Activated T-cell treated with anti-CD3 and anti-CD28 coated beads for 4 hours (primary cell): ENCODE measurements around the gene PATE2.

ENCODE experiments used
- DNase-seq: peaks from one replicate; pipeline ENCODE4 v3.0.0-alpha.2; 2020

PATE2 gene

DNA sequence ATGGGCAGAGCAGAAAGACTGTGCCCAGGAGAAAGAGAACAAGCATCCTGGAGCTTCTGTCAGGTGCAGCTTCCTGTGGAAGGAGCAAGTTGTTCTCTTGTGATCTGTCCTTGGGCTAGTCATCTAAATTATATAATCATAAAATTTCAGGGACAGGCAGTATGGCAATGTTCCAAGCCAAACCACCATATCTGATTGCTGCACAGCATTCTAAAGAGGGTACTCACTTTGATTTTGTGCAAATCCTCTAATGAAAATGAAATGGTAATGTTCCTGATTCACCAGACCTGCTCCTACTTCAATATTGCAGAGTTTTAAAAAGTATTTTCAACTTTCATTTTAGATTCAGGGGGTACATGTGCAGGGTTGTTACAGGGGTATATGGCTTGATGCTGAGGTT, at the start of gene PATE2:
Gene PATE2, minus strand, starts transcription at position 101 of the 400 bp plus-strand sequence. Its CDS starts 55 bp downstream, at position 46.
- DNase-seq, result no peak

GRCh38 chr11:125807909-125808308, 29.3 kb upstream of the PATE2 start:
- DNase-seq, result no peak

- no peak for DNase-seq
Measured at GRCh38 chr11:125802387-125802786, 23.8 kb upstream of the PATE2 start.

DNA sequence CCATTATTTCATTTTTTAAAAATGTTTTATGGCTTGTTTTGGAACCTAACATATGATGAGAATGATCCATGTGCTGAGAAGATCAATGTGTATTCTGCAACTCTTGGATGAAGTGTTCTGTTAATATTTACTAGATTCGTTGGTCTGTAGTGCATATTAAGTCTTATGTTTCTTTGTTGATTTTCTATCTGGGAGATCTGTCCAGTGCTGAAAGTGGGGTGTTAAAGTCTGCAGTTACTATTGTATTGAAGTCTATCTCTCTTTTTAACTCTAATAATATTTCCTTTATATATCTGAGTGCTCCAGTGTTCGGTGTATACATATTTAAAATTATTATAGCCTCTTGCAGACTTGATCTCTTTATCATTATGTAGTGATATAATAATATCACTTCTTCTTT, 21.2 kb upstream of the PATE2 start:
- no peak for DNase-seq

GRCh38 chr11:125797641-125798040, 19.0 kb upstream of the PATE2 start:
- DNase-seq, result no peak

- DNase-seq, result no peak
Measured at GRCh38 chr11:125790825-125791224, 12.2 kb upstream of the PATE2 start.

- no peak for DNase-seq
Measured at GRCh38 chr11:125787827-125788226, 9.2 kb upstream of the PATE2 start, which contains the start of gene PATE3. PATE3 (plus strand) TSS chr11:125788127; CDS start chr11:125788152, 25 bp downstream.

DNA sequence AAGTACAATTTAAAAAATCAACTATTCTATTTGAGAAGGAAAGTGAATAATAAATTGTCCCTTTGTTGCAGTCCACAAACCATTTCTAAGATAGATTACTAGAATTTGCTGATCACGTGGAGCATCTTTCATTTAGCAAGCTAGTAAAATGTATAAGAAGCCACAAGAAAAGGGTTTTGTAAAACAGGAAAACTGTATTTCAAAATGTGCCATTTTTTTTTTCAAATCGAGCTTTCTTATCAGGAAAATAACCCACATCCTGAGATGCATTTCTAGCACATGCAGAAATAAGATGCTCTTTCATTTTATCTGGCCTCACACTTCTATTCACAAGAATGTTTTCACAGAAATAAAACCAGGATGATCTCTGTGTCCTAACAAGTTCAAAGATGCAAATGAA, 6.0 kb upstream of the PATE2 start:
- DNase-seq, result no peak

GRCh38 chr11:125777309-125777708, 1.3 kb downstream of the PATE2 start:
- no peak for DNase-seq

DNA sequence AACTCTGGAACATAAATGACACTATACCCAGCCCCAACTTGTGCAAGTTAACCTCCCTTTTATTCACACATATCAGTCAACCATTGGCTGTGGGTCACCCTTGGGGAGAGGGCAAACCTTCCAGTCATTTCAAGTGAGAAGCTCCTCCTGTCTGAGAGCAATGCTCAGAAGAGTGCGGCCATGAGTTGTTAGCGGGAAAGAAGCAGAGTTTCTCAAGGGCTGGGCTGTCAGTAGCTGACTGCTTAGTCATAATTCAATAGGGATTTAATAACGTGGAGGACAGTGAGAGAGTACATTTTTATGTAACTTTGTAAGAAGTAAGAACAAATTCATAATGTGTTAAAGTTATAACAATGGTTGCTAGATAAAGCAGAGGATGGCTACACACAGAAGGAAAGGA, 5.1 kb downstream of the PATE2 start:
- no peak for DNase-seq

- DNase-seq, result no peak
Measured at GRCh38 chr11:125772834-125773505, 5.7 kb downstream of the PATE2 start.

DNA sequence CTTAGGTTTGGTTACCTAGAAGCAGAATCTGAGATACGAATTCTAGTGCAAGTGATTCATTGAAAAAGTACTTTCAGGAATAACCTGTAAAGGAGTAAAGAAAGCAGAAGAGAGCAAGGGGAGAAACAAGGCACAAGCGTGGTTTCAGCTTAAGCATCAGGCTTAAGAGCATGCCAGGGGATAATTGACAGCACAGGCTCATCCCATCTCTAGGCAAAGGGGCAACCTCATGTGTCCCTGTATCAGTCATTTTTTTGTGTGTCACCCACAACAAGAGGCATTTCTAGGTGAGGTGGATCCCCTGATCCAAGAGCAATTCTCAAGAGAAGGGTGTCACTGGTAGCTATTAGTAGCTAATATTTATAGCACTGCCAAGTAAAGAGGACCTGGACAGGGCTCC, 8.0 kb downstream of the PATE2 start:
- DNase-seq, result no peak

DNA sequence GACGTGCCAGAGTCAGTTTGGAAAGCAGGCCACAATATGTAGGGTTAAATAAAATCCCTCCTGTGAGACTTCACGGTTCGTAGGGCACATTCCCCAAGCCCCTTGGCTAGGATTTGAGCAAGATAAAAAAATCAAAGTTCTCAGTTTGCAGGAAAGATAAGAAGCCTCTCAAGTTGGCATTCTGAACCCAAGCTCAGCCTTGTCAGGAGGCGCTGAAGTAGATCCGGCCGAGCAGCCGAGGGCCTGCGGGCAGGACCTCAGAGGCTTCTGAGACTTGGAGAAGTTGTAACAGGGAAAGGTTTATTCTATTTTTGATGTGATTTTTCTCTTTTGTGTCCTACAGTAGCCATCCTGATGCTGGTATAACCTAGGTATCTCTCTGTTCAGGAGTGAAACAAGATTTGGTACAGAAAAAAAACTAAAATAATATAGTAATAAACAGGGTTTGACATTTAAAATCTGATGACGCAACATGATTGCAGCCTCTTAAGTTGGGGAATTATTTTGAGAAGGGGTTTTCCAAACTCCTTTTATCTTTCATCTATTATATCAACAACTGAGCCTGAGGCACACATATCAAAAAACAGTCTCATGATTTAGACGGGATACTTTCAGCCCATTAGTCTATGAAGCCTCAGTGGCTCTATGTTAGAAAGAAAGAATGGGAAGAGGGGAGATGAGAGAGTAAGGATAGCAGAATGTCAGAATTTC, 10.1 kb downstream of the PATE2 start:
- DNase-seq, result no peak

DNA sequence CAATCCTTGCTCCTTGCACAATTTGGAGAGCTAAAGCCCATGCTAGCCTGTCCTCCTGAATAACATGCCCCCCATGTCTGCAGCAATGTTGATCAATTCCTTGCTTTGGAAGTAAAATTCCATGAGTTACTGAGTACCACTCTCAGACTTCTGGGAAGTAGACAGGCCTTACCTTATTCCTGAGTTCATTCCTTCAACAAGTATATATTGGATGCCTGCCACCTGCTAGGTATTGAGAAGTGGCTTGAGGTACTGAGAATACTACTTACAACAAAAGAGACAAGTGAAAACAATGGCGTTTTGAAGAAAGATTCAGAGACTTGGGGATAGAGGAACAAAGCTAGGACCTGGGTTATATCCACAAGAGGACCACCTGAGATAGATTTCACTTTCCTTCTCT, 12.4 kb downstream of the PATE2 start:
- DNase-seq, result no peak

DNA sequence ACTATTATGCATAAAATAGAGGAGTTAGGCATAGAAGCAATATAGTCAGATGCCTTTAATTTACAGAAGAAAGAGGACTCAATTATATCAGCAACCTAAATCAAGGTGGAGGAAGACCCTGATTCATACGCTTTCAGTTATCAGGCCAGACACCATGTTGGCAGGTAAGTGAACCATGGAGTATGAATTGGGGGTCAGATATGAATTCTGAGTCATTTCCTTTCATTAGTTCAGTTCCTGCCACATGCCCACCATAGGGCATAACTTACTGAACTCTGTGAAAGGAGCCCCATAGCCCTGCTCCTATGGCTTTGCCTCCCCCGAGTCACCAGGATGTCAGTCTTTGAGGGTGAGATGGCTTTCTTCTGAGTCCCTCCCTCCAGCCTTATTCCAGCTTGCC, 15.1 kb downstream of the PATE2 start:
- no peak for DNase-seq

DNA sequence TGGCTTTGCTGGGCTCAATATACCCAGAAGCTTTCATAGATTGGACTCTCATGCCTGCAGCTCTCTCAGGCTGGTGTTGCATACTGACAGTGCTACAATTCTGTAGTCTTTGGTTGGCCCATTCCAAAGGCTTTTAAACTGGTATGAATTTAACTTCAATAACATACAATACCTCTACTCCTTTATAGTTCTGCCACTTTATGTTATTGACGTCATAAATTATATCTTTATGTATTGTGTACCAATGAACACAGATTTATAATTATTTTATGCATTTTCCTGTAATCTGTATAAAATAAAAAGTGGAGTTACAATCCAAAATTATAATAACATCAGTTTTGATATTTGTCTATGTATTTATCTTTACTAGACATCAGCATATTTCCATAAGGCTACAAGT, 16.2 kb downstream of the PATE2 start:
- no peak for DNase-seq

DNA sequence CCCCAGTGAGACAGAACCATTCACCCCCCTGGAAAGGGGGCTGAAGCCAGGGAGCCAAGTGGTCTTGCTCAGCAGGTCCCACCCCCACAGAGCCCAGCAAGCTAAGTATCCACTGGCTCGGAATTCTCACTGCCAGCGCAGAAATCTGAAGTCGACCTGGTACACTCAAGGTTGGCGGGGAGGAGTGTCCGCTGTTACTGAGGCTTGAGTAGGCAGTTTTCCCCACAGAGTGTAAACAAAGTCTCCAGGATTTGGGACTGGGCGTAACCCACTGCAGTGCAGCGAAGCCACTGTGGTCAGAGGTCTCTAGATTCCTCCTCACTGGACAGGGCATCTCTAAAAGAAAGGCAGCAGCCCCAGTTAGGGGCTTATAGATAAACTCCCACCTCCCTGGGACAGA, 22.6 kb downstream of the PATE2 start:
- no peak for DNase-seq

DNA sequence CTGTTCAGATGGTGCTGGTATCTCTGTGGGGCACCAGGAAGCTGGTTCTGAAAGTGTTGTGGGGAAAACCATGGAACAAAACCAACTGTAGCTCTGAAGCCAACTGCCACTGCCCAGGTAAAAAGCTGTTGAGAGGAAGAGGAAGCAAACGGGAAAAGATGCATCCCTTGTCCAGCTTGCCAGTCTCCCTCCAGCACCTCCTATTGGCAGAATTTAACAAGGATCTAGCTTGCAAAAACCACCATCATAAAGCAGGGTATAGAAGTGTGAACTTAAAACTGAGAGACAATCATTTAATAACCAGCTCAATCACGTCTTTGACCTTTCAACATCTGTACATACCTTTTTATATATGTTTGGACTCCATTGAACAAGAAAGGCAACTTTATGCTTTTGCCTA, 28.0 kb downstream of the PATE2 start:
- no peak for DNase-seq

DNA sequence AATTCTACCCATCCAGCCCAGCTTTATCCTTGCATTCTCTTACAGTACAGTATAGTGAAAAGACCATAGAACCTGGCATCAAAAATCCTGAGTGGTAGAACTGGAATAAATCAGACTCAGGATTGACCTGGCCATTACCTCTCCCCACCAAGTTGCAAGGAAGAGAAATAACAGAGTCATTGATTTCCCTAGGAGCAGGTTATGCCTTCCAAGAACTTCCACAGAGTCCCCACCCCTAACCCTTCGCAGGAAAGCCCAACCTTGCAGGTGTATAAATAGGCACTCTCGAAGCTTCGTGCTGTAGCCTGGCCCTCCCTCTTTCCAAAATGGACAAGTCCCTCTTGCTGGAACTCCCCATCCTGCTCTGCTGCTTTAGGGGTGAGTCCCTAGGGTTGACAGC, 32.6 kb downstream of the PATE2 start, which contains the start of gene PATE1:
Gene PATE1, plus strand, starts transcription at position 301 of the 400 bp plus-strand sequence. Its CDS starts 26 bp downstream, at position 327.
- no peak for DNase-seq

DNA sequence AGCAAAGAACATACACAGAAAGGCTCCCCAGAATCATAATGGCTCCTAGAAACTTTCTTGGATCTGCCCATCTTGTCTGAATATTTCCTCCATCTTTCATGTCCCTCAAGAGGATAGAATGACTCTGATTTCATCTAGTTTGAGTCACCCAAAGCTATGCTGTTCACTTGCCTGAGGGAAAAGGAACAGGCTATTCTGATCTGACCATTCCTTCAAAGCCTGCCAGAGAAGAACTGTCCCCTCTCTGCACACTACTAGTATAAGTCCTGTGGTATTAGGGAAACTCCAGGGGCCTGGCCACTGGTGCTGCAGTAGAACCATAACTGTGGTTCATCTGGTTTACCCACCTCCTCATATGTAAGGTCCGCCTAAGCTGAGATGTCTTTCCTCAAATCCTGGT, 34.9 kb downstream of the PATE2 start:
- no peak for DNase-seq

- no peak for DNase-seq
Measured at GRCh38 chr11:125740617-125741016, 38.0 kb downstream of the PATE2 start.

DNA sequence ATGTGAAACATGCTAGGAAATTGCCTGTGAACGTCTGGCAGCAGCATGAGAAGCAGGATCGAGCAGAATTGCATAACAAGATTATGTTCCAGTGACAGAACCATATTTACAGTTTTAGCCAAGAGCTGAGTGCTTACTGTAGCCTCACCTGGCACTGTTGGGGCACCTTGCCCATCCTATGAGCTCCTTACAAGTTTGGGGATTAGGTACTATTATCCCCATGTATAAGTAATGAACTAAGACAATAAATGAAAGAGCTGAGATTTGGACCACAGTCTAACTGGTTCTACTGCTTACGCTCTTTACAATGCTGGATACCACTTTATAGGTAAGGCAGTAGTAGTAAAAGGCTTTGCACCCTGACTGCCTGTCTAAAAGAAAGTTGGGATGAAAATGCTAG, 49.7 kb downstream of the PATE2 start:
- no peak for DNase-seq
